Spleen (tissue), 11 donors: ENCODE measurements around the gene RELB. TPM values are rescaled to one million over a fixed set of nuclear protein-coding genes. Genes with fewer than 3 reads are reported as not detected.

Experiments
- DNase-seq: peaks from one replicate; pipeline ENCODE4 v3.0.0-alpha.2; 2020
- H3K27ac ChIP-seq, 8 donors: fragments of 200-600 bp; sonication (generic) in 7 of 8; 1 replicate in 4 of 8; 2 replicates in 4 of 8; pipeline versions ENCODE4 v1.5.0 to v1.8.0; 2016 to 2021; ENCODE audit warnings: inconsistent platforms in 4 of 8, mild to moderate bottlenecking in 4 of 8, moderate library complexity in 1 of 8
- H3K27me3 ChIP-seq, 7 donors: fragments of 200-600 bp; sonication (generic) in 6 of 7; replicated peaks in 1 of 7; 1 replicate in 4 of 7; 2 replicates in 3 of 7; pipeline versions ENCODE4 v1.5.0 to v1.8.0; 2016 to 2021; ENCODE audit warnings: inconsistent platforms in 3 of 7, mild to moderate bottlenecking in 1 of 7
- H3K36me3 ChIP-seq, 6 donors: fragments of 200-600 bp; sonication (generic) in 5 of 6; 1 replicate in 4 of 6; 2 replicates in 2 of 6; pipeline versions ENCODE4 v1.5.0 to v1.8.0; 2016 to 2021; ENCODE audit warnings: inconsistent platforms in 2 of 6
- H3K4me1 ChIP-seq, 6 donors: fragments of 200-600 bp; sonication (generic) in 5 of 6; 1 replicate in 3 of 6; 2 replicates in 3 of 6; pipeline versions ENCODE4 v1.5.0 to v1.8.0; 2016 to 2021; ENCODE audit warnings: inconsistent platforms in 3 of 6
- H3K4me3 ChIP-seq, 8 donors: fragments of 200-600 bp; sonication (generic) in 7 of 8; 1 replicate in 4 of 8; 2 replicates in 4 of 8; pipeline versions ENCODE4 v1.5.0 to v1.8.0; 2016 to 2021; ENCODE audit warnings: inconsistent platforms in 4 of 8, mild to moderate bottlenecking in 4 of 8, moderate library complexity in 2 of 8
- H3K9me3 ChIP-seq, 8 donors: fragments of 200-600 bp; sonication (generic) in 7 of 8; 1 replicate in 4 of 8; 2 replicates in 4 of 8; pipeline versions ENCODE4 v1.5.0 to v1.8.0; 2016 to 2021; ENCODE audit warnings: inconsistent platforms in 4 of 8
- CTCF ChIP-seq, 11 experiments: fragments of 200-600 bp in 7 of 11; fragments of 450-650 bp in 4 of 11; sonication (generic) in 4 of 11; IDR thresholded peaks in 8 of 11; conservative IDR thresholded peaks in 3 of 11; 1 replicate in 7 of 11; 2 replicates in 4 of 11; pipeline versions ENCODE4 v1.4.0 to v1.8.0; 2016 to 2021; ENCODE audit warnings: antibody characterized with exemption in 11 of 11, inconsistent platforms in 4 of 11, mild to moderate bottlenecking in 1 of 11
- POLR2A ChIP-seq, 3 donors: fragments of 450-650 bp; IDR thresholded peaks; one replicate each; pipeline ENCODE4 v1.5.1; 2017; ENCODE audit warnings: antibody characterized with exemption in 3 of 3, mild to moderate bottlenecking in 1 of 3
- POLR2AphosphoS5 ChIP-seq, 3 donors: sonication (generic); formaldehyde crosslinking; IDR thresholded peaks; one replicate each; pipeline ENCODE4 v1.5.1; 2017; ENCODE audit warnings: antibody characterized with exemption in 3 of 3
- WGBS, 5 donors: extraction: QIAGEN DNeasy Blood & Tissue Kit in 3 of 5; methylation state at CpG; one replicate each; pipeline versions ENCODE4 v1.1.5 to v1.1.7; 2013 to 2018; 5-methylcytosine and 5-hydroxymethylcytosine counted together
- intact Hi-C: fragments of 100-400 bp; cut with DNase I; formaldehyde crosslinking; loops from one replicate; pipeline ENCODE4 v1.15.0; 2023; ENCODE audit warnings: low total_unique reads
- polyA plus RNA-seq, 3 donors: library from polyadenylated mRNA; stranded (reverse); fragments of 200-250 nt; gene quantifications; one replicate each; pipeline ENCODE4 v1.2.1, GENCODE V29; 2013
- total RNA-seq, 7 donors: library from RNA; depleted of rRNA in 3 of 7; stranded (reverse); fragments of >200 nt in 3 of 7; fragmentation: NEBNext Ultra II Directional in 4 of 7; extraction: Animal tissue kit (Norgen Biotek cat#: 25700) in 4 of 7; gene quantifications; one replicate each; pipeline versions ENCODE4 v1.1.0 to v1.2.1, GENCODE V29; 2016 to 2021
- donor health status: healthy with polysubstance abuse.
- donor health status: DM: no; HTN: no; CAD: no; lungs with moderate emphysema.
- donor health status: DM: no; HTN: no; CAD: no.
- donor health status: Bipolar disorder and iron deficiency.
- donor health status: healthy.
- donor health status: DM: no; HTN: no; CAD: no.
- donor health status: DM: yes; HTN: yes; CAD: no.

Gene RELB
- total and polyA plus RNA-seq, 10 donors, result 16.6 to 67.4 (median 34.7) TPM

GRCh38 chr19:44955505-44956439 lies 45.5 kb upstream of the RELB start:
- H3K4me1 ChIP-seq, result peaks cover 32 to 84% (median 75%) of the 10 kb centered on the region in 6 donors
- WGBS, 5 donors, result 4 to 16% (median 6%) methylated on average over 15 to 40 of the region's 40 CpGs
- H3K27me3 ChIP-seq, result no peaks in the 10 kb centered on the region
- H3K27ac ChIP-seq, result peak overlapping the region; percentile 85 to 98 (median 95)
- peaks cover 0 to 26% (median 0%) of the 10 kb centered on the region in 6 donors for H3K36me3 ChIP-seq
- DNase-seq, result no peak
- TF ChIP-seq POLR2AphosphoS5 (IDR thresholded peaks at IDR 0.05) (no peak), POLR2A (IDR thresholded peaks at IDR 0.05) (no peak), CTCF (IDR thresholded peaks at IDR 0.05 in 8 of 11, conservative IDR thresholded peaks at IDR 0.05 in 3 of 11) (no peak)
- no peaks in the 10 kb centered on the region for H3K9me3 ChIP-seq
- intact Hi-C loops, result no loop called here
- peak overlapping the region; percentile 73 to 99 (median 95) for H3K4me3 ChIP-seq

- Histone ChIP-seq H3K36me3 (peaks cover 0 to 43% (median 13%) of the 10 kb centered on the region in 6 donors), H3K27me3 (no peaks in the 10 kb centered on the region), H3K27ac (peak overlapping the region in 1 of 8 donors; percentile 30), H3K9me3 (no peaks in the 10 kb centered on the region), H3K4me3 (peak overlapping the region in 1 of 8 donors; percentile 96), H3K4me1 (peaks cover 34 to 87% (median 77%) of the 10 kb centered on the region in 6 donors)
- 74 to 93% (median 85%) methylated on average over 6 to 7 of the region's 7 CpGs for WGBS, 5 donors
- TF ChIP-seq POLR2AphosphoS5 (IDR thresholded peaks at IDR 0.05) (no peak), POLR2A (IDR thresholded peaks at IDR 0.05) (no peak), CTCF (IDR thresholded peaks at IDR 0.05 in 8 of 11, conservative IDR thresholded peaks at IDR 0.05 in 3 of 11) (no peak)
- no peak for DNase-seq
- intact Hi-C loops, result no loop called here
Observed at GRCh38 chr19:44957526-44957925, 43.7 kb upstream of the RELB start.

- no peak for DNase-seq
- Histone ChIP-seq H3K4me3 (no peak overlapping the region), H3K27ac (peak overlapping the region in 1 of 8 donors; percentile 30), H3K36me3 (peaks cover 0 to 48% (median 19%) of the 10 kb centered on the region in 6 donors), H3K4me1 (peaks cover 34 to 87% (median 77%) of the 10 kb centered on the region in 6 donors), H3K9me3 (no peaks in the 10 kb centered on the region), H3K27me3 (no peaks in the 10 kb centered on the region)
- intact Hi-C loops, result no loop called here
- TF ChIP-seq CTCF (IDR thresholded peaks at IDR 0.05 in 8 of 11, conservative IDR thresholded peaks at IDR 0.05 in 3 of 11), result no peak
- no peak for TF ChIP-seq POLR2AphosphoS5 (IDR thresholded peaks at IDR 0.05)
- no peak for TF ChIP-seq POLR2A (IDR thresholded peaks at IDR 0.05)
- WGBS, 5 donors, result 74 to 82% (median 77%) methylated on average over 8 to 9 of the region's 9 CpGs
Observed at GRCh38 chr19:44958090-44958489, 43.2 kb upstream of the RELB start.

GRCh38 chr19:44959691-44960090 lies 41.6 kb upstream of the RELB start:
- Histone ChIP-seq H3K36me3 (peaks cover 2 to 65% (median 33%) of the 10 kb centered on the region in 6 donors), H3K4me1 (peaks cover 29 to 73% (median 65%) of the 10 kb centered on the region in 6 donors), H3K27ac (peak overlapping the region in 3 of 8 donors; percentile 68 to 84 (median 73)), H3K9me3 (no peaks in the 10 kb centered on the region), H3K27me3 (no peaks in the 10 kb centered on the region), H3K4me3 (no peak overlapping the region)
- WGBS, 5 donors, result 74 to 87% (median 81%) methylated on average over 5 of the region's 5 CpGs
- TF ChIP-seq CTCF (IDR thresholded peaks at IDR 0.05 in 8 of 11, conservative IDR thresholded peaks at IDR 0.05 in 3 of 11), result no peak
- TF ChIP-seq POLR2A (IDR thresholded peaks at IDR 0.05), result no peak
- TF ChIP-seq POLR2AphosphoS5 (IDR thresholded peaks at IDR 0.05), result no peak
- intact Hi-C loops, result no loop called here
- DNase-seq, result no peak
